Activated CD4-positive, alpha-beta memory T cell treated with anti-CD3 and anti-CD28 coated beads for 36 hours (primary cell): ENCODE results near the gene TEX54. TPM values are rescaled to one million over a fixed set of nuclear protein-coding genes. Genes with fewer than 3 reads are reported as not detected.
"Not testable (repeated sequence)": the region's sequence is repeated elsewhere in the genome, so short reads cannot be mapped to it uniquely, and the experiment has no call there.

Experiments
- CTCF ChIA-PET: fragments of 350-600 bp; sonication (Branson Sonifier 250); formaldehyde crosslinking; loops from one replicate; lab custom pipeline; 2021; ENCODE audit warnings: antibody characterized with exemption, inconsistent platforms; lab: Charles Lee
- POLR2A ChIA-PET: fragments of 350-600 bp; sonication (Branson Sonifier 250); formaldehyde crosslinking; loops from one replicate; lab custom pipeline; 2021; ENCODE audit warnings: antibody characterized with exemption; lab: Charles Lee
- DNase-seq: peaks from one replicate; pipeline ENCODE4 v3.0.0-alpha.2; 2020
- H3K27ac Mint-ChIP-seq: one replicate; pipeline ENCODE4 v1.8.0; 2021; ENCODE audit warnings: mixed read lengths
- H3K27me3 Mint-ChIP-seq: one replicate; pipeline ENCODE4 v1.8.0; 2021; ENCODE audit warnings: mixed read lengths
- H3K36me3 Mint-ChIP-seq: one replicate; pipeline ENCODE4 v1.8.0; 2021; ENCODE audit warnings: mixed read lengths
- H3K4me1 Mint-ChIP-seq: one replicate; pipeline ENCODE4 v1.8.0; 2021; ENCODE audit warnings: low read depth, mixed read lengths
- H3K4me3 Mint-ChIP-seq: one replicate; pipeline ENCODE4 v1.8.0; 2021; ENCODE audit warnings: mild to moderate bottlenecking, mixed read lengths
- H3K9me3 Mint-ChIP-seq: one replicate; pipeline ENCODE4 v1.8.0; 2021; ENCODE audit warnings: mixed read lengths
- intact Hi-C: fragments of 100-400 bp; cut with micrococcal nuclease; formaldehyde crosslinking; loops from one replicate; pipeline ENCODE4 v1.15.1; 2023
- total RNA-seq, 2 experiments: library from RNA; stranded (reverse); gene quantifications; one replicate each; pipeline ENCODE4 v1.2.3, GENCODE V29; 2021

TEX54 gene
- total RNA-seq, 2 experiments from 2014 or later: 0.53 TPM; not detected in 1

DNA sequence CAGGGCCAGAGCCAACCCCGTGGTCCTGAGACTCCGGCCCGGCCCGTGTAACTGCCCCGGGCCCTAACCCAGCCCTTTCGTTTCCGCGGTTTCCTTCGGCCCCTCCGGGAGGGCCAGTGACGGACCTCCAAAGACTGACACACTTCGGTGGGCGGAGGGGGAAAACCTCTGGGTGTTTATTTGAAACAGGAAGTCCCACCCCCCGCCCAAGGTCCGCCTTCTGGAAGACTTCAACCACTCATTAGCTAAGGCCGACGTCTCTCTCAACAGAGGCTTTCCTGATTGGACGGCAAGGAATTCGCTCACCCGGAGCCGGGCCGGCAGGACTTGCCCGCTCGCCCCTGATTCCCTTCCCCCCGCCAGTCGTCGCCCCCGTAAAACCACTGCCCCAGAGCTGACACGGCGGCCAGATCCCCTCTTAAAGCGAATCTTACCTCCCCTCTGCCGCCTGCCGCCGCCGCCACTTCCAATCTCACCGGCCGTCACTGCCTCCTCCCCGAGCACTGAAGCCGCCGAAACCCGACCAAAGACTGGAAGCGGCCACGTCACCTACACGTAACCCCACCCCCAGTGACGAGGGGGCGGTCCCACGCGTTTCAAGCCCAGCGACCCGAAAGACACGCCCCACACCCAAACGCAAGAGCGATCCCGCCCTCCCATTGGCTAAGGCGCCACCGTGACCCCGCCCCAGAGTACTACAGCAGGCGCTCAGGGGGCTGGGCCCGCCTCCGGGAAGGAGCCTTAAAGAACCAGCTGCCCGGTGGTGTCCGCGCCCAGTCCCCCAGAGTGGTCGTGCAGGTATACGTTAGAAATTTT lies 913 bp downstream of the TEX54 start, which contains the start of gene STX5:
STX5 (minus strand) TSS at position 532 of the 816 bp plus-strand sequence. CDS start 808 bp downstream, outside the sequence.
- DNase-seq: peak; percentile 100
- H3K27me3 Mint-ChIP-seq: no peaks in the 10 kb centered on the region
- no peaks in the 10 kb centered on the region for H3K9me3 Mint-ChIP-seq
- peaks cover 42% of the 10 kb centered on the region for H3K4me1 Mint-ChIP-seq
- peaks cover 31% of the 10 kb centered on the region for H3K36me3 Mint-ChIP-seq
- ChIA-PET CTCF (interaction anchor here (0.6 to 3.6 kb wide), 9 partner anchors 8 to 716 kb away, joined by 3 to 26 read pairs (median 4); partner anchors contain the start of gene SLC3A2), POLR2A (interaction anchor here (0.6 to 2.9 kb wide), 16 partner anchors 9 to 1948 kb away, joined by 3 to 59 read pairs (median 5); partner anchors contain the start of genes HNRNPUL2, NXF1, SLC3A2 and ZBTB3)
- H3K27ac Mint-ChIP-seq: peak within 1 kb of the TSS; percentile 93
- intact Hi-C loops: loop anchor here (1.0 to 2.0 kb wide), 6 partner anchors 8 to 241 kb away; partner anchors contain the start of genes C11orf98, CSKMT, NXF1 and TMEM223
- H3K4me3 Mint-ChIP-seq: peak within 1 kb of the TSS; percentile 84

DNA sequence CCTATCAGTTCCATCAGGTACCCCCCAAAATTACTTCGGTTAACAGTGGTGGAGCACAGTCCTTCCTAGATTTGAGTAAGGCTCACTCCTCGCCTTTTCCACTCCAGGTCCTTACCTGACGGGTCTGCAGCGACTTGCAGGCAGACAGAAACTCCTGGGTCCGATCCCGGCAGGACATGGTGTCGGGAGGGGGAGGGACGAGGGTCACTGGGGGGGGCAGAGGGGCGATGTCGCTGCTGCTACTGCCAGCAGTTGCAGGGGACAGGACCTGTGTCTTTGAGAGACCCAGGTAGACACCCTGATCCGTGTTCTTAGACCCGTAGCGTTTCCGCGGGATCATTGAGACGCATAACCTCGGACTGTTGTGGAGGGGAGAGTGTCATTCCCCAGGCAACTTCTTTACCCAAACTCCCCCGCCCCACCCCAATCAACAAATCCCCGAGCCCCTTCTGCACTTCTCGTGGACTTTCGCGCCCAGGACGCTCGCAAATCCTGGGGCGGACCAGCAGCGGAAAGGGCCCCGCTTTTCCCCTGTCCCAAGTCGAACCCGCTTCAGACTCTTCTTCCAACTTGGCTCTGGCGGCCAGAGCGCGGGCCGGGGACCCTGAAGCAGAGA lies 1.6 kb downstream of the TEX54 start:
- Mint-ChIP-seq H3K36me3 (peaks cover 27% of the 10 kb centered on the region), H3K4me3 (peak overlapping the region; percentile 84), H3K27me3 (no peaks in the 10 kb centered on the region), H3K9me3 (no peaks in the 10 kb centered on the region), H3K4me1 (peaks cover 37% of the 10 kb centered on the region), H3K27ac (peak overlapping the region; percentile 93)
- CTCF ChIA-PET: interaction anchor here (1.0 to 5.0 kb wide), 4 partner anchors 9 to 45 kb away, joined by 4 to 39 read pairs (median 15); partner anchors contain the start of gene TMEM179B
- intact Hi-C loops: loop anchor here (1.0 to 2.0 kb wide), 3 partner anchors 8 to 32 kb away; partner anchors contain the start of genes NXF1 and WDR74
- no peak for DNase-seq
- POLR2A ChIA-PET: interaction anchor here (0.9 to 2.9 kb wide), 12 partner anchors 10 to 166 kb away, joined by 3 to 59 read pairs (median 6); partner anchors contain the start of genes C11orf98, CSKMT, HNRNPUL2 and NXF1

DNA sequence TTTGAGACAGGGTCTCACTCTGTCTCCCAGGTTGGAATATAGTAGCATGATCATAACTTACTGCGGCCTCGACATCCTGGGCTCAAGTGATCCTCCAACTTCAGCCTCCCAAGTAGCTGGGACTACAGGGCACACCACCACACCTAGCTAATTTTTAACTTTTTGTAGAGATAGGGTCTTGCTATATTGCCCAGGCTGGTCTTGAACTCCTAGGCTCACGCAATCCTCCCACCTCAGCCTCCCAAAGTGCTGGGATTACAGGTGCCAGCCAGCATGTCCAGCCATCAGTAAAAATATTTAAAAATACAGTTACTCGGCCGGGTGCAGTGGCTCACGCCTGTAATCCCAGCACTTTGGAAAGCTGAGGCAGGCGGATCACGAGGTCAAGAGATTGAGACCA lies 4.5 kb downstream of the TEX54 start:
- Mint-ChIP-seq H3K4me1 (peaks cover 19% of the 10 kb centered on the region), H3K36me3 (peaks cover 29% of the 10 kb centered on the region)
- ChIA-PET POLR2A (interaction anchor here (1.7 to 2.4 kb wide), 4 partner anchors 11 to 27 kb away, joined by 4 to 14 read pairs (median 7); partner anchors contain the start of genes NXF1 and WDR74), CTCF (interaction anchor here (1.3 to 5.0 kb wide), 2 partner anchors 12 to 41 kb away, joined by 4 to 39 read pairs; partner anchors contain the start of gene TMEM179B)
- H3K9me3 Mint-ChIP-seq, H3K27me3 Mint-ChIP-seq, DNase-seq, intact Hi-C loops, H3K4me3 Mint-ChIP-seq, H3K27ac Mint-ChIP-seq: not testable (repeated sequence)

DNA sequence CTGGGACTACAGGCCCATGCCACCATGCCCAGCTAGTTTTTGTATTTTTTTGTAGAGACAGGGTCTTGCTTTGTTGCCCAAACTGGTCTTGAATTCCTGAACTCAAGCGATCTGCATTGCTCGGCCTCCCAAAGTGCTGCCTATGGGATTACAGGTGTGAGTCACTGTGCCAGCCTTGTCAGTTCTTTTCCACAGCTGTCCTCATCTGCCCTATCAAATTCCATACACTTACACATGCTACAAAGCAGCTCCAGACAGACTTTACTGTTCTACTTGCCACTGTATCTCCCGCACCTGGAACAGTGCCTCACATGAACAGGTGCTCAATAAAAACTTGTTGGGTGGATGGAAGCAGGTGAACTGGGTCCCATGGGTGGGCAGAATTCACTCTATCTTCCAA lies 9.0 kb downstream of the TEX54 start:
- DNase-seq: no peak
- H3K9me3 Mint-ChIP-seq: no peaks in the 10 kb centered on the region
- H3K36me3 Mint-ChIP-seq: peaks cover 43% of the 10 kb centered on the region
- intact Hi-C loops: no loop called here
- H3K27ac Mint-ChIP-seq: no peak overlapping the region
- no peaks in the 10 kb centered on the region for H3K4me1 Mint-ChIP-seq
- H3K27me3 Mint-ChIP-seq: no peaks in the 10 kb centered on the region
- no peak overlapping the region for H3K4me3 Mint-ChIP-seq
- ChIA-PET POLR2A (interaction anchor here (0.6 to 1.2 kb wide), 4 partner anchors 16 to 142 kb away, joined by 3 to 5 read pairs (median 4); partner anchors contain the start of gene WDR74), CTCF (no interaction called here)

DNA sequence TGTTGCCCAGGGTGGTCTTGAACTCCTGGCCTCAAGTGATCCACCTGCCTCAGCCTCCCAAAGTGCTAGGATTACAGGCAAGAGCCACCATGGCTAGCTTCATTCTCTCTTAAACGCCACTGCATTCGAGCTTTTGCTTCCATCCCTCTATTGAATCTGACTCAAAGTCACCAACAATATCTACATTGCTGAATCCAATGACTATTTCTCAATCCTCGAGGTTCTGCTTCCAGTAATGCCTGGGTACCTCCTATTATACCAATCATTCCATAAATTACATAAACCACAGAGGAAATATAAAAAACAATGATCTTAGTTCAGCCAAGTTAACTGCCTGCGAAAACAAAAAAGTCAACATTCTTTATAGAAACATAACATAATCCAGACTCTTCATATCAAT lies 15.5 kb downstream of the TEX54 start:
- Mint-ChIP-seq H3K4me1 (no peaks in the 10 kb centered on the region), H3K27ac (no peak overlapping the region), H3K36me3 (peaks cover 13% of the 10 kb centered on the region), H3K4me3 (no peak overlapping the region), H3K9me3 (no peaks in the 10 kb centered on the region), H3K27me3 (no peaks in the 10 kb centered on the region)
- POLR2A ChIA-PET: interaction anchor here (1.2 to 1.4 kb wide), 2 partner anchors 10 to 24 kb away, joined by 4 read pairs; no protein-coding TSS in a partner anchor
- CTCF ChIA-PET: interaction anchor here (1.3 kb wide), 2 partner anchors 9 to 10 kb away, joined by 3 to 4 read pairs; no protein-coding TSS in a partner anchor
- intact Hi-C loops: no loop called here
- DNase-seq: no peak

DNA sequence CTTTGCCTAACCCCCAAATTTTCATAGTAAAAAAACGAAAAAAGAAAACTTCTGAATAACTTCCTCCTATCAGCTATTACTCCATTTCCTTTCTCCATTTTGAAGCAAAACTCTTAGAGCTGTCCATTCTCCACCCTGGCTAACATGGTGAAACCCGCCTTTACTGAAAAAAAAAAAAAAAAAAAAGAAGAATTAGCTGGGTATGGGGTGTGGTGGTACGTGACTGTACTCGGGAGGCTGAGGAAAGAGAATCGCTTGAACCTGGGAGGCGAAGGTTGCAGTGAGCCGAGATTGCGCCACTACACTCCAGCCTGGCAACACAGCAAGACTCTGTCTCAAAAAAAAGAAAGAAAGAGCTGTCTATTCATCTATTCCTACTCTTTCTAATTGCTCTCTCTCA lies 16.1 kb downstream of the TEX54 start:
- ChIA-PET CTCF (interaction anchor here (0.7 to 1.6 kb wide), 5 partner anchors 8 to 30 kb away, joined by 3 to 7 read pairs (median 4); partner anchors contain the start of genes STX5 and TMEM179B), POLR2A (interaction anchor here (0.8 to 1.4 kb wide), 3 partner anchors 9 to 24 kb away, joined by 3 to 4 read pairs (median 4); no protein-coding TSS in a partner anchor)
- Mint-ChIP-seq H3K4me1 (no peaks in the 10 kb centered on the region), H3K4me3 (no peak overlapping the region), H3K27ac (no peak overlapping the region), H3K36me3 (peaks cover 13% of the 10 kb centered on the region), H3K27me3 (no peaks in the 10 kb centered on the region), H3K9me3 (no peaks in the 10 kb centered on the region)
- no peak for DNase-seq
- intact Hi-C loops: no loop called here

DNA sequence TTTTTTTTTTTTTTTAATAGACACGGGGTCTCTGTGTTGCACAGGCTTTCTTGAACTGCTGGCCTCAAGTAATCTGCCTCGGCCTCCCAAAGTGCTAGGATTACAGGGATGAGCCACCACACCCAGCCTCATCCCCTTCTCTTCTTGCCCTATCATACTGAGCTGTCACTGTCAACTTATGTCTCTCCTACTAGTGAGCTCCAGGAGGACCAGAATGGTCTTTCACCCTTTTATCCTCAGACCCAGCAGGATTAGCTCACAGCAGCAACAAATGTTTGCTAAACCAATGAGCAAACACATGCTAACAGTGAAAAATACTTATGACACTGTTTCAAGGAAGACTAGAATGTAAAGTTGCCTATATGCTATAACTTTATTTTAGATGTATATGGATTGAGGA lies 21.0 kb downstream of the TEX54 start:
- no peaks in the 10 kb centered on the region for H3K36me3 Mint-ChIP-seq

DNA sequence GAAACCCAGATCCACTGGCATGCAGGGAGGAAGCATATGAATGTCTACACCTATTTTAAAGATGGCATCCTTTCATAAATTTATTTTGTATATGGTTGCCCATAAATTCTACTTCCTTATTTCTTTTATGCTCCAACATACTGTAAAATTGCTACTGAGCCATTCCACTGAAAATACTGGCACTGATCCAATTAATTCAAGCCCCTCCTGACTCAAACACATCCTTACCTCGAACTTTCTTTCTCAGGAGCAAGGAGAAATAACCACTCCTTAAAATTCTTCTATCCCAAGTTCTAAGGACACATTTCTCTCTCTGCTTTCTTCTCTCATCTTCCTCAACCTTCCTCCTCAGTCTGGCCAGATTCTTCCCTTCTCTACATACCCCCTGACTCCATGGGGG lies 21.9 kb downstream of the TEX54 start:
- H3K4me3 Mint-ChIP-seq: no peak overlapping the region
- POLR2A ChIA-PET: no interaction called here
- no peaks in the 10 kb centered on the region for H3K9me3 Mint-ChIP-seq
- intact Hi-C loops: no loop called here
- CTCF ChIA-PET: interaction anchor here (1.9 kb wide), 1 partner anchor 24 kb away, joined by 8 read pairs; the partner anchor contains the start of gene TMEM179B
- H3K4me1 Mint-ChIP-seq: peaks cover 8% of the 10 kb centered on the region
- H3K36me3 Mint-ChIP-seq: no peaks in the 10 kb centered on the region
- DNase-seq: no peak
- no peaks in the 10 kb centered on the region for H3K27me3 Mint-ChIP-seq
- H3K27ac Mint-ChIP-seq: no peak overlapping the region

More for the DNA sequence above, 21.0 kb downstream of the TEX54 start:
- ChIA-PET POLR2A (no interaction called here), CTCF (interaction anchor here (1.9 kb wide), 1 partner anchor 25 kb away, joined by 8 read pairs; the partner anchor contains the start of gene TMEM179B)
- Mint-ChIP-seq H3K4me1 (peaks cover under 1% of the 10 kb centered on the region), H3K4me3 (no peak overlapping the region), H3K9me3 (no peaks in the 10 kb centered on the region), H3K27ac (no peak overlapping the region), H3K27me3 (no peaks in the 10 kb centered on the region)
- DNase-seq: no peak
- intact Hi-C loops: no loop called here

DNA sequence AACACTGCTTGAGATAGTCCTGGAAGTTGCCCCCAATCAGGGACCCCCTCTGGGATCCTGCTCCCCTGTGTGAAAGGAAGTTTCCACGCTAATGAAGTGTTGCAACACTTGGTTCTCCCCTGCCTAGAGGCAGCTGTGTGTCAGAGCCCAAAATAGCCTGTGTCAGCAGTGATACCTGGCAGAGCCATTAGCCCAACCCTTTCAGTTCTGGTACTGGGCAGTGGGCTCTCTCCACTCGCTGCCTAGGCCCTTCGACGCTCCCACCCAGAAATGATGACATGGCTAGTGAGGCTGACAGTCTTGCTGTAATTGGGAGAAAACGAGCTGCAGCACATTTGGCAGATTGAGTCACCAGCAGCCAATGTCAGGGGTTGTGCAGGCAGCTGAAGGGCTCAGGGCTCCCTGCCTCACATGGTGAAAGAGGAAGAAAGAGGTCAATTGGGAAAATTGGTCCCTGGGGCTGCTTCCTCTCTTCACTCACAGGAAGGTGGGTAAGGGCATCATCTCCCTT lies 26.0 kb downstream of the TEX54 start:
- Mint-ChIP-seq H3K27me3 (no peaks in the 10 kb centered on the region), H3K27ac (peak overlapping the region; percentile 99), H3K36me3 (peaks cover 28% of the 10 kb centered on the region), H3K4me3 (peak overlapping the region; percentile 99), H3K9me3 (no peaks in the 10 kb centered on the region), H3K4me1 (peaks cover 32% of the 10 kb centered on the region)
- DNase-seq: no peak
- intact Hi-C loops: no loop called here
- ChIA-PET CTCF (interaction anchor here (0.6 to 2.5 kb wide), 6 partner anchors 19 to 99 kb away, joined by 3 to 16 read pairs (median 8); partner anchors contain the start of gene TMEM179B), POLR2A (interaction anchor here (0.8 to 3.6 kb wide), 15 partner anchors 10 to 215 kb away, joined by 3 to 39 read pairs (median 7); partner anchors contain the start of genes STX5, TAF6L, TEX54 and TMEM179B)

DNA sequence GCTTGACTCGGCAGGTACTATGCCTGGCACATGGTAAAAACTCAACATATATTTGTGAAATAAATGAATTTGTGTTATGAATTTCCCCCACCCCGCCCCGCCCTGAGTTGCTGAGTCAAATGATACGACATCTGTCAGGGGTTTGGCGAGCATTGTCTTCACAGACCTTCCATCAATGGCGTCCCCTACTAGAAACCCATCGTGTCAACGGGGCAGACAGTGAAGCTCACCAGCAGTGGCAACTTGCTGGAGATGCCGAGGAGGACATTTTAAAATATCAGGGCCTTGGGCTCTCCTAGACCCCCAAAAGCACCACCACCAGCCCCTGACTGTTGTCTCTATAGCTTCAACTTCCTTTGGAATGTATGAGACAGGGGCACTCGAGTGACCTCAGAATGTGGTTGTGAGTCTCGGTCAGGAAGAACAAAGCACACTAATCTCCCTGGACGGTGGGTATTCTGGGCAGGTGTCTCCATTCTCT lies 26.6 kb downstream of the TEX54 start:
- H3K4me1 Mint-ChIP-seq: peaks cover 34% of the 10 kb centered on the region
- POLR2A ChIA-PET: interaction anchor here (0.7 to 3.6 kb wide), 21 partner anchors 9 to 249 kb away, joined by 3 to 39 read pairs (median 5); partner anchors contain the start of genes HNRNPUL2, SLC3A2, STX5 and TAF6L
- H3K27me3 Mint-ChIP-seq: no peaks in the 10 kb centered on the region
- intact Hi-C loops: loop anchor here (1.0 to 2.0 kb wide), 8 partner anchors 19 to 97 kb away; partner anchors contain the start of genes HNRNPUL2, TMEM179B and ZBTB3
- H3K27ac Mint-ChIP-seq: peak overlapping the region; percentile 99
- H3K9me3 Mint-ChIP-seq: no peaks in the 10 kb centered on the region
- peak; percentile 55 for DNase-seq
- peak overlapping the region; percentile 99 for H3K4me3 Mint-ChIP-seq
- peaks cover 35% of the 10 kb centered on the region for H3K36me3 Mint-ChIP-seq
- CTCF ChIA-PET: interaction anchor here (0.6 to 2.5 kb wide), 8 partner anchors 18 to 194 kb away, joined by 3 to 16 read pairs (median 6); partner anchors contain the start of gene TMEM179B
